LNCAP (cell line): ENCODE measurements around the gene C2orf76.

Experiments
- TF ChIP-seq, protein P1 (sequence below): fragments of 450-650 bp; IDR thresholded peaks from 2 replicates; pipeline ENCODE4 v1.5.1; 2017; ENCODE audit warnings: mild to moderate bottlenecking

Gene C2orf76

GRCh38 chr2:119280680-119281079, 86.0 kb downstream of the C2orf76 start:
- TF ChIP-seq, protein P1, sequence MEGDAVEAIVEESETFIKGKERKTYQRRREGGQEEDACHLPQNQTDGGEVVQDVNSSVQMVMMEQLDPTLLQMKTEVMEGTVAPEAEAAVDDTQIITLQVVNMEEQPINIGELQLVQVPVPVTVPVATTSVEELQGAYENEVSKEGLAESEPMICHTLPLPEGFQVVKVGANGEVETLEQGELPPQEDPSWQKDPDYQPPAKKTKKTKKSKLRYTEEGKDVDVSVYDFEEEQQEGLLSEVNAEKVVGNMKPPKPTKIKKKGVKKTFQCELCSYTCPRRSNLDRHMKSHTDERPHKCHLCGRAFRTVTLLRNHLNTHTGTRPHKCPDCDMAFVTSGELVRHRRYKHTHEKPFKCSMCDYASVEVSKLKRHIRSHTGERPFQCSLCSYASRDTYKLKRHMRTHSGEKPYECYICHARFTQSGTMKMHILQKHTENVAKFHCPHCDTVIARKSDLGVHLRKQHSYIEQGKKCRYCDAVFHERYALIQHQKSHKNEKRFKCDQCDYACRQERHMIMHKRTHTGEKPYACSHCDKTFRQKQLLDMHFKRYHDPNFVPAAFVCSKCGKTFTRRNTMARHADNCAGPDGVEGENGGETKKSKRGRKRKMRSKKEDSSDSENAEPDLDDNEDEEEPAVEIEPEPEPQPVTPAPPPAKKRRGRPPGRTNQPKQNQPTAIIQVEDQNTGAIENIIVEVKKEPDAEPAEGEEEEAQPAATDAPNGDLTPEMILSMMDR = no peak

GRCh38 chr2:119279666-119280065, 87.0 kb downstream of the C2orf76 start:
- TF ChIP-seq, protein P1 = no peak

DNA sequence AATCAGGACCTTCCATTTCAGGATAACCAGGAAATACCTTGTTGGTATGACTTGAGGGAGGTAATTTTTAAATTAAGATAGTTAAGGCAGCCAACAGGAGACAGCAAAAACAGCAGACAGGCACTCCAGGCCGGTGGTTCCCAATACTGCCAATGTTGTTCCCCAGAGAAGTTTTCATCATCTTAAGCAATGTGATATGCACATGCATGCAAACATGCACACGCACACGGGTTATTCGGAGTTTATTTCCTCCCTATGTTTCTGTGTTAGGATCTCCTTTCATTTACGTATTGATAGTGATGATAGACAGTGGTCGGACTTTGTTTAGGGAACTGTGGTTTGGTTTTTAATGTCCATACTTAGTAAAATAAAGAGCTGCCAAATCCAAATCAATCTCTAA, 87.7 kb downstream of the C2orf76 start:
- TF ChIP-seq, protein P1 = no peak

- TF ChIP-seq, protein P1 = no peak
Measured at GRCh38 chr2:119276864-119277263, 89.8 kb downstream of the C2orf76 start.

- TF ChIP-seq, protein P1 = no peak
Measured at GRCh38 chr2:119267604-119268003, 99.0 kb downstream of the C2orf76 start.

- TF ChIP-seq, protein P1 = no peak
Measured at GRCh38 chr2:119266091-119266589, 100.5 kb downstream of the C2orf76 start.

DNA sequence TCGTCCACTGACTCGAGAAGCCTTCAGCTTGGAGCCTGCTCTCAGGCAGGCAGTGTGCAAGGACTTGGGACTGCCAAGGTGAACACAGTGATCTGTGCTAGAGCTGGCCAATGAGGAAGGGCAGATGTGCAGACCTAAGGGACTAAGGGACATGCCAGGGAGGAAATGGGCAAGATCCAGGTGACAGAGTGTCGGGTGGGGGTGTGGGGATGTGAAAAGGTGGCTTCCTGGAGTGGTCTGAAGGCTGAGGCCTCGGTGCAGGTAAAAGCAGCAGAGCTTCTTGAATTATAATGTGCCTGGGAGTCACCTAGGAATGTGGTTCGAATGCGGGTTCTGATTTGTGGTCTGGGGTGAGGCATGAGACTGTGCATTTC, 101.0 kb downstream of the C2orf76 start:
- TF ChIP-seq, protein P1 = no peak
